Activated CD8-positive, alpha-beta memory T cell treated with anti-CD3 and anti-CD28 coated beads, Interleukin-2, amount 50 U/mL, for 1 hour (primary cell): ENCODE data around the gene GSTP1.
A peak's percentile ranks its signal among the peaks of the same experiment; 100 is the strongest.
"Not testable (repeated sequence)": the region's sequence is repeated elsewhere in the genome, so short reads cannot be mapped to it uniquely, and the experiment has no call there.

Experiments
- DNase-seq: peaks from one replicate; pipeline ENCODE4 v3.0.0-alpha.2; 2020; ENCODE audit errors: extremely low read depth

The GSTP1 gene

DNA sequence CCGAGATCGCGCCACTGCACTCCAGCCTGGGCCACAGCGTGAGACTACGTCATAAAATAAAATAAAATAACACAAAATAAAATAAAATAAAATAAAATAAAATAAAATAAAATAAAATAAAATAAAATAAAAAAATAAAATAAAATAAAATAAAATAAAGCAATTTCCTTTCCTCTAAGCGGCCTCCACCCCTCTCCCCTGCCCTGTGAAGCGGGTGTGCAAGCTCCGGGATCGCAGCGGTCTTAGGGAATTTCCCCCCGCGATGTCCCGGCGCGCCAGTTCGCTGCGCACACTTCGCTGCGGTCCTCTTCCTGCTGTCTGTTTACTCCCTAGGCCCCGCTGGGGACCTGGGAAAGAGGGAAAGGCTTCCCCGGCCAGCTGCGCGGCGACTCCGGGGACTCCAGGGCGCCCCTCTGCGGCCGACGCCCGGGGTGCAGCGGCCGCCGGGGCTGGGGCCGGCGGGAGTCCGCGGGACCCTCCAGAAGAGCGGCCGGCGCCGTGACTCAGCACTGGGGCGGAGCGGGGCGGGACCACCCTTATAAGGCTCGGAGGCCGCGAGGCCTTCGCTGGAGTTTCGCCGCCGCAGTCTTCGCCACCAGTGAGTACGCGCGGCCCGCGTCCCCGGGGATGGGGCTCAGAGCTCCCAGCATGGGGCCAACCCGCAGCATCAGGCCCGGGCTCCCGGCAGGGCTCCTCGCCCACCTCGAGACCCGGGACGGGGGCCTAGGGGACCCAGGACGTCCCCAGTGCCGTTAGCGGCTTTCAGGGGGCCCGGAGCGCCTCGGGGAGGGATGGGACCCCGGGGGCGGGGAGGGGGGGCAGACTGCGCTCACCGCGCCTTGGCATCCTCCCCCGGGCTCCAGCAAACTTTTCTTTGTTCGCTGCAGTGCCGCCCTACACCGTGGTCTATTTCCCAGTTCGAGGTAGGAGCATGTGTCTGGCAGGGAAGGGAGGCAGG, at the start of gene GSTP1:
TSS of gene GSTP1 (plus strand) at position 566 of the 958 bp plus-strand sequence. CDS start at position 598, 32 bp downstream.
- peak; percentile 39 for DNase-seq

DNA sequence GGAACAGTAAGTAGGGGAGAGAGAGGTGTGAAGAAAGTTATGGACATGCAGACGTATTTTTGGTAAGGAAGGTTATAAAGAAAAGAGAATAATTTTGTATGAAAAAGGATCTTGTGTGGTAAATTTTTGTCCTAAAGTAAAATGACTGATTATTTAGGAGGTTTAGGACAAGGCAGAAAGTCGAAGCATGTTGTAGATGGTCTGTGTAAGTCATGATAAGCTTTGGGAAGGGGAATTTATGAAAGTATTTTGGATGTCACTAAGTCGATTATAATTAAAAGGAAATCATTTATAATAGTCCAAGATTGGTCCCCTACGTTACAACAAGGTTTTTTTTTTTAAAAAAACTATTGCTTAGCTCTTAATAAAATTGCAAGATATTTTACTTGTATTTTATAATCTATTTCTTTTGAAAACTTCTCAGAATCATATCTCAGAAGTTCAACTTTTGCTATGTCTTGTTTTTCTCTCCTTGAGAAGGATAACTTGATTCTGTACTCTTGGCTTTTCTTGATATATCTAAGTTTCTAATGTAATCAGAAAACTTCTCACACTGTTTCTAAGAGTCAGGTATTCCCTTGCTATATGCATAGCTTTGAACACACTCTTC, 49.4 kb upstream of the GSTP1 start:
- DNase-seq: no peak

DNA sequence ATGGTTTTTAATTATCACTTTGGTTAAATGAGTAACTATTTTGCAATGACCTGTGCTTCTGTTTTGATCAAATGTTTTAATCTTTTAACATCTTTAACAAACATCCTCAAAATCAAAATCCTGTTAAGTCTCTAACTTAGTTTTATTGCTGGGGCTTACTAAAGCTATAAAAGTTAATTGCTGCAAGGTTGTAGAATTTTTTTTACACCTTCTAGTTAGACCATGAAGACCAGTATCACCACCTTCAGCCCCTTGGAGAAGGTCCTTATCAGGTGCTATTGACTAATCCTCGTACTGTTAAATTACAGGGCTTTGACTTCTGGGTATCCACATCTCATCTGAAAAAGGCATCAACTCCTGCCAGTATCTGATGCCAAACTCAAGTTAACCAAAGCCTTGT, 48.1 kb upstream of the GSTP1 start:
- no peak for DNase-seq

DNA sequence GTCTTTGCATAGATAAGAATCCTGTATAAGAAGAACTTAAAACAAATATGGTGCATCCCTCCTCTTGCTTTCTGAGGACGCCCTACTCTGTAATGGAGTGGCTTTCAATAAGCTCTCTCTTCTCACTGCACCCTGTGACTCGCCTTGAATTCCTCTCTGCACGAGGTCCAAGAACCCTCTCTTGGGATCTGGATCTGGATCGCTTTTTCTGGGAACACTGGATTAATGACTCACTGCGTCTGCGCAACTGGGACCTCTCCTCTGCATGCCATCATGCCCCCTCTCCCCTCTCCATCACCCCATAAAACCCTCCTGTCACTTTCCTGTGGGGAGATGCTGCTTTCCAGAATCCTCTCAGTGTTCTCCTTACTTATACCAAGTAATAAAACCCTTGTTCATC, 45.3 kb upstream of the GSTP1 start:
- DNase-seq: no peak

DNA sequence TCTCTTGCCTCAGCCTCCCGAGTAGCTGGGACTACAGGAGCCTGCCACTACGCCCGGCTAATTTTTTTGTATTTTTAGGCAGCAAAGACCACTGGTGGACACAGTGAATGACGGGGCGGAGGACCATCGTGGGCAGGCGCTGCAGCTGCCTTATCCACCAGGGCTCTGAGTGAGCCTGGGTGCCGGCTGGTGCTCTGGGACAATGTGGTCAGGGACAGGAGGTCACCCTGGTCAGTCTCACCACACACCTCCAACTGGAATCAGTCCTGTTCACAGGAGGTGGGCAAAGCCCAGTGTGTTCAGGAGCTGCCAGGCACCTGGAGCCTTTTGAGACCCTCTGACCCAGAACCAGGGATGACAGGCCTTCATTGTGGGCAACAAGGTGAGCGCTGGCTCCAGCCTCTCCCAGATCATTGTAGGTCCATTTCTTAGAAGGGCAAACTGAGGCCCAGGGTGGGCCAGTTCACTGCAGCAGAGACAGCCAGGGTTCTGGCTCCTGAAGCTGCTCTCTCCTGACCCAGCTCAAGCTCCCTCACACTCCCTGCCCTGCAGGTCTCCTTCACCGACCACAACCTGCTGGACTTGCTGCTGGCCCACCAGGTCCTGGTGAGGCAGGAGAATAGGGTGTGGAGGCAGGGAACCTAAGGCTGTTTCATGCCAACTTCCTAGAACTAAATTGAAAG, 44.6 kb upstream of the GSTP1 start:
- no peak for DNase-seq

DNA sequence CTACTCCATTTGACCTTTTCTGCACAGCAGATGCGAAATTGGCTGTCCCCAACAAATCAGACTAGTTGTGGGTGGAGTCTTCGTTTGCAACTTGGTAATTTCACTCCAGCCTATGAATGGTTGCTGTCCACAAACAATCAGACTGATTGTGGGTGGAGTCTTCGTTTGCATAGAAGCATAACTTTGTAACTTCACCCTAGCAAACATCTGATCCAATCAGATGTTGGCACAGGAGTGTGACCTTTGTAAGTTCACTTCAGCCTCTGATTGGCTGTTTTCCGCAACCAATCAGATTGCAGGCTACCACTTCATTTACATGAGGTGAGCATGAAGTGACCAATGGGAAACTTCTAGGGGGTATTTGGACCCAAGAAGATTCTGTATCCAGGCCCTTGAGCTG, 44.1 kb upstream of the GSTP1 start:
- no peak for DNase-seq

DNA sequence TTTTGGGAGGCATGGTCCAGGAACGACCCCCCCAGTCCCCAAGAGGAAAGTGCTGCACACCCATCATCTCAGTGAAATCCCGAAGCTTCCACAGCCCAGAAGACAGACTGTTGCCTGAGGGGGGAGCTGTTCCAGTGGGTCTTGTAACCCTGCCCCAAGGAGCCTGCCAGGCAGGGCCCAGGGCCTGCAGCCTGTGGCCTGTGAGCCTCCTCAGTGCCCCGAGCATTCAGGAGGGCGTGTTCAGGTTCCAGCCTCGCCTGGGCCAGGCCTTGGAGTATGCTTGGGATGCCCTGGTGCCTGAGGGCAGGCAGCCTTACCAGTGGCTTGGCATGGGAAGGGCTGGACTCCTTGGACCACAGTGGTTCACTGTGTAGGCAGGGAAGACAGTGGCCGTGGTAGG, 42.4 kb upstream of the GSTP1 start:
- no peak for DNase-seq

DNA sequence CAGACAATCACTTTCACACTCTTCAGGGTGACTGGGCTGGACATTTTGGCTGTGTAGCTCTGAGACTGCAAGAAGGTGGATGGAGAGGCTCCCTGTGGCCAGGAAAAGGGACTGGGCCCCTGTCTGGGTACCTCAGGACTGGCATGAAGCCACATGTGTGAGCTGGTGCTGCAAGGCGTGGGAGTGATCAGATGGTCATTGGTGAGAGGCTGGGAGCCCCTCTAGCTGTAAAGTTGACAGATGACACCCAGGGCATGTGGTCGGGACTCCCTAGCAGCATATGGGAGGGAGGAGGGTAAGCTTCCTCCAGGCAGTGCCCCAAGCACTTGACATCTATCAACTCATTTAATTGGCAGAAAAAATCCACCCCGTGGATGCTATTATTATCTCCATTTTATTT, 41.4 kb upstream of the GSTP1 start:
- DNase-seq: no peak

DNA sequence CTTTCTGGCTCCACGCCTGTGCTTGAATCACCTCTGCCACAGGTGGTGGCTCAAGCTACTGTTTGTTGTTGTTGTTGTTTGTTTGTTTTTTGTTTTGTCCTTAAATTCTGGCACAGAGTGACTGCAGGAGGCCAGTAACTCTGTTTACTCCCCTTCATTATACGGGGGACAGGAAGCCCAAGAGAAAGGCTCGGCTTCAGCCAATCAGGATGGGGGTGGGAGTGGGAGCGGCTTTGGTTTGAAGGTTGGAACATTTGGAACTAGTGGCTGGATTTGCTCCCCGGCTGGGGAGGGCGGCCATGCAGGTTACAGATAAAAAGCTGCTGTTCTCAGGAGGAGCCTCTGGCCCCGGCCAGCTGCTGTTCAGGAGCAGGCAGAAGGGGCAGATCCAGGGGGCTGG, 40.6 kb upstream of the GSTP1 start:
- DNase-seq: no peak

DNA sequence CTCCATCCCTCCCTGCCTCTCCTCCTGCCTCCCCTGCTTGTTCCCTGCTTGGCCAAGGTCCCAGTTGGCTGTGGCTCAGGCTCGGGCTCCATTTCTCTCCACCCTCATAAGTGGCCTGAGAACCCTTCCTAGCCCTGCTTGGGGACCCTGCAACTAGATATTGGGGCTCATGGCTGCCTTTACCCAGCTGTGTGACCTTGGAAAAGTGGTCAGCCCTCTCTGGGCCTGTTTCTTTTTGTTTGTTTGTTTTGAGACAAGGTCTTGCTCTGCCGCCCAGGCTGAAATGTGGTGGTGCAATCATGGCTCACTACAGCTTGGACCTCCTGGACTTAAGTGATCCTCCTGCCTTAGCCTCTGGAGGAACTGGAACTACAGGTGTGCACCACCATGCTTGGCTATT, 40.0 kb upstream of the GSTP1 start:
- no peak for DNase-seq

DNA sequence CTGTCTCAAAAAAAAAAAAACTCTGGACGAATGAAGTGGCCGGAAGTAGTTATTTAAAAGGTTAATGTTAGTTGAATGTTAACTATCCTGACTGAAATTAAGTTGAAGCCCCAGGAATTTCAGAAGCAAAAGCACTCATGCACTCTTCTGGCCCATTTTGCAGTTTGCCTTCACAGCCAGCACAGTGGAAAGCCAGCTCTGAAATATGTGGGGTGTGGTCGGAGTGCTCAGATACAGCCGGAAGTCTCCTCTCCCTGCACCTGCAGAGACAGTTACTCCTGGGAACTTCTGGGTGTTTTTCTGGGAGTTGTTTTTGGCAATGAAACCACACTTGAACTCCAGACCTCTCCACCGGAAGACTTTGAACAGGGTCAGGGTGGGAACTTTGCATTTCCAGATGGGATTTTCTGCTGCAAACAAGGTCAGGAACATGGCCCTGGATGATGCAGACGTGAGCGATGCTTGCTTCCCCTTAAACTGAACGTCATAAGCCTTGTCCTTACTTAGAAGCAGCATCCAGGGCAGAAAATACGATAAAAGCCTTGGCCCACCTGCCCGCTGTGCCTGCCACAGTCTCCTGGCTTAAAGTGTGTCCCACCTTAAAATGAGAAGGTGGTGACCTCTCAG, 38.9 kb upstream of the GSTP1 start:
- no peak for DNase-seq

DNA sequence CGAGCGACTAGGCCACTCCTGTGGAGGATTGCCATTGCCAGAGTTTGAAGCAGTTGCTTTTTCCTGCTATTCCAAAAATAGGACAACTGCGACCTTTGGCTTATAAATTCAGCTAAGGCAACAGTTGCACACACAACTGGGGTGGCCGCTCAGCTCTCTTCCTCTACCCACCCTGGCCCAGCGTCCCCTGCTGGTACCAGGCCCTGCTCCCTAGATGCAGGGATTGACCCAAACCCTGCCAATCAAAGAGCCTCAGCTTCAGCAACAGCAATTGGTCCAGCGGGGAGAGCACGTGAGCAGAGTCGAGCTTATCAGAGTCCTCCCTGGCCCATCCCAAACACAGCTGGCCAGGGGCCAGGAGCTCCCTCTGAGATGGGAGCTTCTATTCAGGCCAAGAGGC, 38.3 kb upstream of the GSTP1 start:
- no peak for DNase-seq

DNA sequence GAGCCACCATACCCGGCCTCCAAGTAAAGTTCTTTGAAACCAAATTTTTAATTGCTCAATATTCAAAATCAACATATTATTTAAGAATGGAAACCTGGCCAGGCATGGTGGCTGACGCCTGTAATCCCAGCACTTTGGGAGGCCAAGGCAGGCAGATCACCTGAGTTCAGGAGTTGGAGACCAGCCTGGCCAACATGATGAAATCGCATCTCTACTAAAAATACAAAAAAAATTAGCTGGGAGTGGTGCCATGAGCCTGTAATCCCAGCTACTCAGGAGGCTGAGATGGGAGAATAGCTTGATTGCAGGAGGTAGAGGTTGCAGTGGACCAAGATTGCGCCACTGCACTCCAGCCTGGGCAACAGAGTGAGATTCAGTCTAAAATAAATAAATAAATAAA, 35.5 kb upstream of the GSTP1 start:
- not testable (repeated sequence) for DNase-seq

DNA sequence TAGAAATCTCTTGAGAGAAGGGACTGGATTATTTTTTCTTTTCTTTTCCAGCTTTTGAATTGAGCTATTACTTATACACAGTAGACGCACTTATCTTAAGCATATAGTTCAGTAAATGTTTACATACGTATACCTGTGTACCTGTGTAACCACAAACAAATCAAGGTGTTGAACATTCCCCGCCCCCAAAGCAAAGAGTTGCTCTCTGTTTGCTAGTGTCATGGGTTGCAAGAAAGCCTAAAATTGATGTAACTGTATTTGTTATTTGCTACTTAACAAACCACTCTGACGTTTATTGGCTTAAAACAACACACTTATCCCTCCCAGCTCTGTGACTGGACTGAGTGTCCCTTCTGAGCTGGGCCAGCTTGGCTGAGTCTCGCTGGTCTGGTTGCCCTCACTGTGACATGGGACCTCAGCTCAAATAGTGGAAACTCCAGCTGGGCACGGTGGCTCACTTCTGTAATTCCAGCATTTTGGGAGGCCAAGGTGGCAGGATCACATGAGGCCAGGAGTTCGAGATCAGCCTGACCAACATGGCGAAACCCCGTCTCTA, 35.0 kb upstream of the GSTP1 start:
- DNase-seq: no peak

DNA sequence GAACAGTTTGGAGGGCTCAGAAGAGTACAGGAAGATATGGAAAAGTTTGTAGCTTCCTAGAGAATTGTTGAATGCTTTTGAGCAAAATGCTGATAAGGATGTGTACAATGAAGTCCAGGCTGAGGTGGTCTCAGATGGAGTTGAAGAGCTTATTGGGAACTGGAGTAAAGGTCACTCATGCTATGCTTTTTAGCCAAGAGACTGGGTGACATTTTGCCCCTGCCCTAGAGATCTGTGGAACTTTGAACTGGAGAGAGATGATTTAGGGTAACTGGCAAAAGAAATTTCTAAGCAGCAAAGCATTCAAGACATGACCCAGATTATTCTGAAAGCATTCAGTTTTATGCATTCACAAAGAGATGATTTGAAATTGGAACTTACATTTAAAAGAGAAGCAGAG, 32.5 kb upstream of the GSTP1 start:
- DNase-seq: no peak

DNA sequence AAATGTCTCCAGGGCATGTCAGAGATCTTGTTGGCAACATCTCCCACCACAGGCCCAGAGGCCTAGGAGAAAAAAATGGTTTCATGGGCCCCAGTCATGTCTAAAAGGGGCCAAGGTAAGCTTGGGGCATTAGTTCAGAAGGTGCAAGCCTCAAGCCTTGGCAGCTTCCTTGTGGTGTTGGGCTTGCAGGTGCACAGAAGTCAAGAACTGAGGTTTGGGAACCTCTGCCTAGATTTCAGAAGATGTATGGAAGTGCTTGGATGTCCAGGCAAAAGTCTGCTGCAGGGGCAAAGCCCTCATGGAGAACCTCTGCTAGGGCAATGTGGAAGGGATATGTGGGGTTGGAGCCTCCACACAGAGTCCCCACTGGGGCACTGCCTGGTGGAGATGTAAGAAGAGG, 31.9 kb upstream of the GSTP1 start:
- not testable (repeated sequence) for DNase-seq

DNA sequence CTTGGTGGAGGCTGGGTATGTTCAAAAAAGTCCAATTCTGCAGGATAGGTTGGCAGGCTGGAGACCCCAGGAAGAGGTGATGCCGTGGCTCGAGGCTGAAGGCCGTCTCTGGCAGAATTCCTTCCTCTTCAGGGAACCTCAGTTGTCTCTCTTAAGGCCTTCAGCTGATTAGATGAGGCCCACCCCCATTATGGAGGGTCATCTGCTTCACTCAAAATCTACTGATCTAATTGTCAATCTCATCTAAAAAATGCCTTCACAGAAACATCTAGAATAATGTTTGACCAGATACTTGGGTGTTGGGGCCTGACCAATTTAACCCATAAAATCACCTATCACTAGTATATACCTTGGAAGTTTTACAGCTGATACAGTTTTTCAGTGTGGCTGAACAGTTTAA, 27.4 kb upstream of the GSTP1 start:
- DNase-seq: no peak

DNA sequence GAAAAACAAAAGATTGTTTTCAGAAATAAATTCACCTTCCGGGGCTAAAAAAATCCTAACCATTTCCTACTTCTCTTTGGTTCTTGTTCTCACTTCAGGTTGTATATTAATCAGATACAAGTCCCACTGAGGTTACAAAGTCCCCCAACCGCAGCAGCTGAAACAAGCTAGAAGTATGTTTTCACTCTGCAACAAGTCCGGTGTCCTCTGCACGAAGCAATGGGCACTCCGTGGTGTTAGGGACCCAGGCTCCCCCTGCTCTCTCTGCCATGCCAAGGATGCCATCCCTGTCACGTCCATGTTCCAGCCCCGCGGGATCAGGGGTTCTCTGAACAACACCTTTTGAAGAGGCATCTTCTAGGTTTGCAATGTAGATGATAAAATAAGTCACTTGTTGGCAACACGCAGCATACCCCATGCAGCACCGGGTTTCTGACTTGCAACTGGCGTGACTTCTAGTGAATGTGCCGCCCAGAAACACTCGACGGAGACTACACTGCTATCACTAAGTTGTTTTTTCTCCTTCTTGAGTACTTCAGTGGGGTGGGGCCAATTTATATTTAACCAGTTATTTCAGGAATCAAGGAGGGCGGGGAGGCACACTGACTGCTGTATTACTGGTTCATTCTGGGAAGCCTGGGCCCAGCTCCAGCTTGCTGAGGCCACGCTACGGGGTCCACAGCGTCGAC, 25.4 kb upstream of the GSTP1 start:
- DNase-seq: no peak

DNA sequence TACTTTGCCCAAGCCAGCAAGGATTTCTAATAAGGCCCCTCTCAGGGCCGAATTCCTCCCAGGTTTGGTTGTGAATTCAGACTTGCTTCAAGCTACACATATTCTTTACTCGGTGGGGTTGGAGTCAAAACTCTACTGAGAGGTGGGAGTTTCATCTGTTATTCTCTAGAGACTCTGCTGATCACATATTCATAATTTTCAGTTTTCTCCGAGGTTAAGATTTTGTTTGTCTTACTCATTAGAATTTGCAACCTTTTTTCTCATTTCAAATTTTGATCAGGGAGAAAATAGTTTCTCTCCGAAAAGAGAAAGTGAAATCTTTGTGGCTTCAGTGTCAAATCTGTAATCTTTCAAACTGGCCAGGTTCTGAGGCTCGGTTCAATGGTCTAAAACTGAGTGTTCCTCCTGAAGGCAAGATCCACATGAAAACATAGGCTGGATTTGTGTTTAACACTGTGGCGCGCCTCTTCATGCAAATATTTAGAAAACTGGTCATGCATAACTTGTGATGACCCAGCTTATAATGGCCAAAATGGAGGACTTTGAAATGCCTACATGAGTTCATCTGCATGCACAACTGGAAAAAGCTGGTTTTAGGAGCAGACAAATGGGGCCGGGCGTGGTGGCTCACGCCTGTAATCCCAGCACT, 21.5 kb upstream of the GSTP1 start:
- no peak for DNase-seq

DNA sequence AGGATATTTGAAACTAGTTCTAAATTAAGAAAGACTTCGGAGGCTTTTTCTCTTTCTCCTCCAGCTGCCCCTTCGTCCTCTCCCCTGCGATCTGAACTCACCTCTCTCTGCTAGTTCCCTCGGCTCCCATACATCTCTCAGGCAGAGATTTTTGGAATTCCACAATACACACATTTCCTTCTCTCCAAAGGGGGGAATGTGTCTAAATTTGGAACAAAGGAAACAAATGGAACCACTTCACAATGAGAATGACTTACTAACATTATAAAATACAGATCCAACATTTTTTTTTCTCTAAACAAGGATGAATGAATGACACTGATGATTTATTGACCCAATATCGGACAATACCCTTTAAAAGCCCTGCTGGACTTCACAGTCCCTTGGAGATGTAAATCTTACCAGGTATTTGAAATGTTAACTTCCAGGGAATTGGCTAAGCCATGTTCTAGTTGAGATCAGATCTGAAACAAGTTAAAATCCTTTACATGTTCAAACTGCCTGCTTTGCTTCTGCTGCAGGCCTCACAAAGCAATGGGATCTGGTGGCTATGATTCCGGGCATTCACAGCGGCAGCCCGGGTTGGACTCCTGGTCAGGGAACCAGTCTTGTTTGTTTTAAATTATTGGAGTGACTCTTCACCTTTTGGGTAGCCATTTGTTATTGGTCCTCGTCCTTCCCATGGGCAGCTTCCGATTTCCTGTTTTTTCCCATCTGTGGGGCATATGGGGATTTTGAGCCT, 20.5 kb upstream of the GSTP1 start:
- DNase-seq: no peak
